HFFc6 (cell line): ENCODE measurements around the gene CLSTN1. TPM values are rescaled to one million over a fixed set of nuclear protein-coding genes. Genes with fewer than 3 reads are reported as not detected.

ENCODE experiments used
- DNase-seq: peaks from one replicate; pipeline ENCODE4 v3.0.0-alpha.2; 2018
- H3K27ac Mint-ChIP-seq: 2 replicates; pipeline ENCODE4 v1.8.0; 2020; ENCODE audit warnings: mild to moderate bottlenecking, mixed read lengths
- H3K27me3 Mint-ChIP-seq: 2 replicates; pipeline ENCODE4 v1.8.0; 2021; ENCODE audit warnings: mild to moderate bottlenecking, moderate library complexity, mixed read lengths; ENCODE audit not compliant: insufficient read depth
- H3K36me3 Mint-ChIP-seq: 2 replicates; pipeline ENCODE4 v1.8.0; 2021; ENCODE audit warnings: low read depth, mixed read lengths
- H3K4me1 Mint-ChIP-seq: 2 replicates; pipeline ENCODE4 v1.8.0; 2020; ENCODE audit warnings: low read depth, mixed read lengths
- H3K4me3 Mint-ChIP-seq: 2 replicates; pipeline ENCODE4 v1.8.0; 2020; ENCODE audit warnings: mild to moderate bottlenecking, moderate library complexity, mixed read lengths
- H3K9me3 Mint-ChIP-seq: 2 replicates; pipeline ENCODE4 v1.8.0; 2020; ENCODE audit warnings: mild to moderate bottlenecking, mixed read lengths
- CTCF ChIP-seq: fragments of 200-600 bp; sonication (generic); IDR thresholded peaks from 2 replicates; pipeline ENCODE4 v1.5.0; 2021; ENCODE audit warnings: antibody characterized with exemption, mild to moderate bottlenecking
- total RNA-seq, 6 experiments: library from RNA; stranded (reverse); fragmentation: NEBNext Ultra II Directional; extraction: Animal tissue kit (Norgen Biotek cat#: 25700); gene quantifications; 2 replicates in 1 of 6; 3 replicates in 5 of 6; pipeline ENCODE4 v1.2.3, GENCODE V29; 2021

The CLSTN1 gene
- total RNA-seq, 6 experiments from 2014 or later, result 128 to 151 (median 137) TPM

GRCh38 chr1:9826087-9826486, 2.3 kb upstream of the CLSTN1 start:
- Mint-ChIP-seq H3K36me3 (peaks cover 4% of the 10 kb centered on the region; the same call in 1 of the 2 replicates), H3K27me3 (peaks cover 8% of the 10 kb centered on the region; the same call in 1 of the 2 replicates), H3K9me3 (no peaks in the 10 kb centered on the region), H3K4me3 (peak overlapping the region; percentile 74), H3K27ac (peak overlapping the region; percentile 77; the same call in 1 of the 2 replicates), H3K4me1 (peaks cover 40% of the 10 kb centered on the region)
- no peak for DNase-seq
- no peak for TF ChIP-seq CTCF

- H3K27me3 Mint-ChIP-seq, result peaks cover 8% of the 10 kb centered on the region; the same call in 1 of the 2 replicates
- DNase-seq, result peak; percentile 65
- peaks cover 45% of the 10 kb centered on the region for H3K4me1 Mint-ChIP-seq
- H3K27ac Mint-ChIP-seq, result peak overlapping the region; percentile 77
- peaks cover 4% of the 10 kb centered on the region; the same call in 1 of the 2 replicates for H3K36me3 Mint-ChIP-seq
- H3K9me3 Mint-ChIP-seq, result no peaks in the 10 kb centered on the region
- peak overlapping the region; percentile 74 for H3K4me3 Mint-ChIP-seq
- no peak for TF ChIP-seq CTCF
Observed at GRCh38 chr1:9825093-9826074, 1.6 kb upstream of the CLSTN1 start.

- H3K36me3 Mint-ChIP-seq, result peaks cover 4% of the 10 kb centered on the region; the same call in 1 of the 2 replicates
- peaks cover 5% of the 10 kb centered on the region for H3K27me3 Mint-ChIP-seq
- peaks cover 46% of the 10 kb centered on the region for H3K4me1 Mint-ChIP-seq
- peak overlapping the region; percentile 7; the same call in 1 of the 2 replicates for H3K27ac Mint-ChIP-seq
- H3K9me3 Mint-ChIP-seq, result no peaks in the 10 kb centered on the region
- TF ChIP-seq CTCF, result no peak
- DNase-seq, result no peak
- H3K4me3 Mint-ChIP-seq, result peak overlapping the region; percentile 74
Observed at GRCh38 chr1:9824702-9825089, 931 bp upstream of the CLSTN1 start.

GRCh38 chr1:9823693-9823942, 147 bp downstream of the CLSTN1 start:
- no peaks in the 10 kb centered on the region for H3K9me3 Mint-ChIP-seq
- peak overlapping the region; percentile 46 for H3K4me3 Mint-ChIP-seq
- TF ChIP-seq CTCF, result no peak
- H3K4me1 Mint-ChIP-seq, result peaks cover 46% of the 10 kb centered on the region
- H3K27me3 Mint-ChIP-seq, result peaks cover 2% of the 10 kb centered on the region
- H3K27ac Mint-ChIP-seq, result no peak overlapping the region
- peaks cover 4% of the 10 kb centered on the region; the same call in 1 of the 2 replicates for H3K36me3 Mint-ChIP-seq
- no peak for DNase-seq

GRCh38 chr1:9822897-9823692, 670 bp downstream of the CLSTN1 start:
- TF ChIP-seq CTCF, result no peak
- DNase-seq, result no peak
- Mint-ChIP-seq H3K36me3 (peaks cover 4% of the 10 kb centered on the region; the same call in 1 of the 2 replicates), H3K4me1 (peaks cover 46% of the 10 kb centered on the region), H3K27me3 (peaks cover 2% of the 10 kb centered on the region), H3K4me3 (peak overlapping the region; percentile 98), H3K27ac (peak overlapping the region; percentile 80), H3K9me3 (no peaks in the 10 kb centered on the region)
